COLO829 (cell line): ENCODE results near the gene RNF144A.
A peak's percentile ranks its signal among the peaks of the same experiment; 100 is the strongest.

Experiments
- DNase-seq: peaks from one replicate; pipeline ENCODE4 v3.0.0; 2012; ENCODE audit warnings: low spot score

The RNF144A gene

DNA sequence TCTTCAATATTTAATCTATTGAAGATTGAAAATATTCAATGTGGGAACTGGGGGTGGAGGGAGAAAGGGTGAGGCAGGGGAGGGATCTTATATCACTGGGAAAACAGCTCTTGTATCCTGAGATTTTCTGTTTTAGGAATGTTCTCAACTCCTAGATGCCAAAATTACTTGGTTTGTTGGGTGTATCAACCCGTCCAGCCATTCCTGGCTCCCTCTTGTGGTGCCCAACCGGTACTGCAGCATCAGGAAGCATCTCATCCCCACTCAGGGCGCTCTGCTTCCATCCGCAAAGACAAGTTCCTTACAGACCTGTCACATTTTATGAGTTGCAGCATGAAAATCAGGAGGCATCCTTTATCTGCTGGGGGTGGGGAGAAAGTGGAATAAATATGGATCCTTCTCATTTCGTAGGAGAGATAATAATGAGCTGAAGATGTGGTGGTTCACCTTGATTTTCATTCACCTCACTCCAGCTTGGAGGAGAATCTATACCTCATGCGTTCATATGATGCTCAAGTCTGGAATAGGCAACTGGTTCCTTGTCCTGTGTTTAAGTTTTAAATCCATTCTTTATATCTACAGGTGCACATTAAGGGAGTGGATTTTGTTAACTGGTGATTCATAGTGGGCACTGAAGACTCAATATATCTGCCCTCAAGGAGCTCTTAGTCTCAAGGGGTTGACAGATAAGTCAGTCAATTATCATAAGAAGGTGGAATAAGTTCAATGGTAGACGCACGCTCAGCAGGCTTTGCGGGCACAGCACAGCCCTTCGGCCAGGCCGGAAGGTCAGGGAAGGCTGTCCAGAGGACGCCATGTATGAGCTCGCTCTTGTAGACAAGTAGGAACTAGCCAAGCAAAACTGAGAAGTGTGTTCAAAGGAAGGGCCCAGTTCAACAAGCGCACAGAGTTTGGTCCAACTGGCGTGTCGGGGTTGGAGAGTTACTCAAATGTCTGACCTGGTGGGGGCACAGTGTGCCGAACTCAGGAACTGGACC, 127.3 kb downstream of the RNF144A start:
- peak; percentile 89 for DNase-seq

DNA sequence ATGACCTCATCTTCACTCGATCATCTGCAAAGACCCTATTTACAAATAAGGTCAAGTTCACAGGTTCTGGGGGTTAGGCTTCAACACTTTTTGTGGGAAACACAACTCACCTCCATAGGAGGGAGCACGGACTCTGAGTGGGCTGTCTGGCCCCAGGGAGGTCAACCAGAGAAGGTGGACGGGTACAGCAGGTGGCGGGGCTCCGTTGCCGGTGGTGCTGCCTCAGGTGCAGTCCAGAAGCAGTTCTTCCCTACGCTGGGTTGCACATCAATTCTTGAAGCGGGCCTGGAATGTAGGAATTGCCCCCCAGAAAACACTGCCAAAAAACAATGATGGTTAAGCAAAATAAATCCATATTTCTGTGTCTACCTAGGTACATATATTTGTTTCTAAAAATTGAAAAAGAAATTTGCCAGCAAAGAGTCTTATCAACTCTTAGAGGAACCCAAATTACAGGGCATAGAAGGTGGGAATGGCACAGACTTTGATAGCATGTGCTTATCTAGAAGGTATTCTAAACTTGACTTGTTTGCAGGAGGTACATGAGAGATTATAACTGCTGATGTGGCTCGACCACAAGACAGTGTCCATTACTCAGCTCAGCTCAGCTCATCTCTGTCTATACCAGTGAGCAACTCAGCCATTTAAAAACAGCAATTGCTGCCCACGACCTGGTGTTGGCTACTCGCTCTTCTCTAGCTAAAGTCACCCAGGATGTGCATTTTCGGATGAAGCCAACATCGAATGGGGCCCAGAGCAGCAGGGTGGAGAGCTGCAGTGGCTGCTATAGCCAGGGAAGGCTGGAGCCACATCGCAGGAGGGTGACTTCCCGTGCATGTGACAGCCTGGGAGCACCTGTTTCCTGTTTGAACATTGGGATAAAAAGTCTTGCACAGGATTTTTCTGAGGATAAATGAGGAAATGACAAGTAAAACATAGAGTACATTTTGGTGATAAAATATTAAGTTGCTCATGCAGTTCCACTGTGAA, 128.7 kb downstream of the RNF144A start:
- DNase-seq, result no peak

DNA sequence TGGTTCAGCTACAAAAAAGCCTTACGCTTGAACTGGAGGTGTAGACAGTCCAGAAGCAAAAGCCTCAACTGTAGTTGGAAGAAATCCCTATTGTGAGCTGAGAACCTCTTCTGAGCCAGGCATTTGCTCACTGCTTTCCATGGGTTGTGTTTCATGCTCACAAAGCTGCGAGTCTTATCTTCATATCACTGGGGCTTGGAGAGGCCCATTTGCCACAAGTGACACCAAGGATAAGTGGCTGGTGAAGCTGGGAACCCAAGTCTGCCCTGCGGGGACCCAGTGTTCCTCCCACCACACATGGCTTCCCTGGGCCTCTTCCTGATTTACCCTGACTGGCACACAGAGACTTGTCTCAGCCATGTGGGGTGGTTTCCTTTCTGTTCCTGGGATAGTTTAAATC, 130.4 kb downstream of the RNF144A start:
- DNase-seq, result no peak

DNA sequence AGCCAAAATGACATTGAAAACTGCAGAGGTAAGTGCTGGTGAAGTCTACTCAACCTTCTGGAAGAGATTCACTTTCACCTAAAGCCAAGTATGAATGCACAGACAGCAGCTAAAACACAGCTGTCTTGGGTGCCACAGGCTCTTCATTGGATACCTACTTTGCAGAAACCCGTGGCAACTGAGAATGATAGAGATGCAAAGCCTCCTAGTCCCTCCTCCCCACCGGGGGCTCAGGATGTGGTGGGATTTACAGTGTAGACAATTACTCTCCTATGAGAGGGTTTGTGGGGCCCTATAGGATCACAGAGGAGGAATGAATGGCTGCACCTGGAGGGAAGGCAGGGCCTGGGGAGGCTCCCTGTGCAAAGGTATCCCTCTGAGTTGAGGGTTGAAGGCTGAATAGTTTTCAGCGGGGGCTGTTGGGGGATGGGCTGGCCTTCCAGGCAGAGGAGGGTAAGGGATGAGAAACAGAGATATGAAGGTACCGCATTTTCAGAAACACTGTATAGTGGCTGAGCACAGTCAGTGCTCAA, 131.6 kb downstream of the RNF144A start:
- DNase-seq, result no peak

GRCh38 chr2:7052404-7052803, 135.2 kb downstream of the RNF144A start:
- no peak for DNase-seq

DNA sequence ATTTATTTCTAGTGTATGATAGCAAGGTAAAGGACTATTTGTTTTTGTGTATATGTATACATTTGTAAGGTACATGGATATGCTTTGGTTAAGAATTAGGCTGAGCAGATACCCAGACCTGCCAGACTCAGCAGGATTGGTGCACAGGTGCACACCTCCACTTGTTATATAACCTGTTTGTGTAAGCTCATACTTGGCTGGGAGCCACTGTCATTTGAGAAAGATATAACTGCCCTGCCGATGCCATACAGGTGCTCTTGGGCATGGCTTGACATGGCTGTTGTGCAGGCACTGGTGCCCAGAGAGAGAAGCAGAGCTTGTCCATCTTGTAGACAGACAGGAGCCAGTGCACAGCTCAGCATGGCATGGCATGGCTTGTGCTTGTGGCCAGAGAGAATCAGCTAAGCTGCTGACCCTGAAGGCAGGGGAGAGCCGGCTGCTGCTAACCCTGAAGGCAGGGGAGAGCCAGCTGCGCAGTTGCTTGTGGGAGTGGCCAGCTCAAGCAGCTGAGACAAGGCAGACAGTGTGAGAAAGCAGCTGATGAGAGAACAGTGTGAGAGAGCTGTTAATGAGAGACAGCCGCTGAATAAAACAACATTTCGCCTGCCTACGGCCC, 136.5 kb downstream of the RNF144A start:
- no peak for DNase-seq

- DNase-seq, result no peak
These were observed 140.7 kb downstream of the RNF144A start for GRCh38 chr2:7057865-7058400.

DNA sequence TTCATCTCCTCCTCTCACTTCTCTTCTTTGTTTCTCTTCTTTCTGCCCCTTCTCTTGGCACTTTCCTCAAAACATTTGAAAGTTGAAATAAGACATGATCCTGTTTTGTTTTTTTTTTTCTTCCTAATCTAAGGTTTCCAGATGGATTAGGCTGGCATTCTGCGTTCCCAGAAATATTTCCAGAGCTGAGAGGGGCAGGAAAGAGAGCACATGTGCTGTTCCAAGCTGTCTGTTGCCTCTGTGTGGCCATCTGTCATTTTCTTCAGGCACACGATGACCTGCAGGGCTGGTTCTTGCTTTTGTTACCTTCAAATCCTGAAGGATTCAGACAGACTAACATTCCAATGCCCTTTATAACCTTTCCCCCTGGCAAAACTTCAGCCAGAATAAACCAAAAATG, 142.9 kb downstream of the RNF144A start:
- no peak for DNase-seq

DNA sequence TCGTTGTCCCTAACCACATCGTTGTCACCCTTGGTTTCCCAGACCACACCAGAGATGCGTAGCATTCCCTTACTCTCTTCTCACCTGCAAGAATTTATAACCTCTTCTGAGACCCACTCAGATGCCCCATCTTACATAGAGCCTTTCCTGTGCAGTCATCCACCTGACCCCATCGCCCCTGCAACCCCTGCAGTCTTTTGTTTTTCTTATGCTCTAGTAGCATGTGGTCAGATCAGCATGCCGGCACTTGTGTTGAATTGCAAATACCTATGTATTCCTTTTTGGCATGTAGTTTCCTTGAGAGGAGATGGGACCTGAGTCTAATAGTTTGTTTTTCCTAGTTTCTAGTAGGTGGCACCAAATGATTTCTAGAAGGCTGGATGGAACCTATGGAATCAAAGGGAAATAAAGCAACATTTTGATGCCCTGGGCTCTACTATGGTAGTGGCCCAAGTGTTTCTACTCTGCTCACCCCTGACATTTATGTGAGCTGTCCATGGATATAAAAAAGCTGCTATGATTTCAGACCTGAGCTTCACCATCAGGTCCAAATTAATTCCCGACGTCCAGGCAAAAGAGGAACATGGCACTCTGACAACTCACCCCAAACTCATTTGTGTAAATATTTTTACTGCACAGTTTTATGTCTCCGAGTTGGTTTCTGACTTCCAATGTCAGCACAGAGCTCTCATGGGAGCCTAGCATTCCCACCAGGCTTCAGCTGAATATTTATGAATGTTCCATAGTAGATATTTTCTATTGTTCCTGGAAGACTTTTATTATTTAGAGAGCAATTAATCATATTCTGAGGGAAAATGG, 143.6 kb downstream of the RNF144A start:
- no peak for DNase-seq

- no peak for DNase-seq
These were observed 144.2 kb downstream of the RNF144A start for GRCh38 chr2:7061450-7061789.

DNA sequence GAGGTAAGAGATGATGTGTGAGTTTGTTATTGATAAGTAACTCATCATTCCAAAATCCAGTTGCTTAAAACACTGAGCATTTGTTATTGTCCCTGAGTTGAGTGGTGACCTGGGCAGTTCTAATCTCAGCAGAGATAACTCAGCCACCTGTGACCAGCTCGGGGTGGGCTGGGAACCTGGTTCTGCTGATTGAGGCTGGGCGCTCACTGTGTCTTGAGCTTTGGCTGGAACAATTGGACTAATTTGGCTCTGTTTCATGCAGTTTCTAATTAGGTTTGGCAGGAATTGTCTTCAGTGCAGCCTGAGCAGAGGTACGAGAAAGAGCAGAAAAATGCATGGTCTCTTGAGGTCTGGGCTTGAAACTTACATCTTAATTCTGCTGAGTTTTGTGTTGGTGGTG, 144.7 kb downstream of the RNF144A start:
- DNase-seq, result no peak

DNA sequence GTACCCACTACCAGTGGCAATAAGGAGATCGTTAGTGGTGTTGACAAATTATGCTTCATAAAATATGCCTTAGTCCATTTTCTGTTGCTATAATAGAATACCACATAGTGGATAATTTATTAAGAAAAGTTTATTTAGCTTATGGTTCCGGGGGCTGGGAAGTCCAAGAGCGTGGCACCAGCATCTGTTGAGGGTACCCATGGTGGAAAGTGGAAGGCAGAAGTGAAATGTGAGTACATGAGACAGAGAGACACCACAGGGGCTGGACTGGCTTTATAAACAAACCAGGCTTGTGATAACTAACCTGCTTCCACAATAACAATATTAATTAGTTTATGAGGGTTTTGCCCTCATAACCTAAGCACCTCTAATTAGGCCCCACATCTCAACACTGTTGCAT, 146.6 kb downstream of the RNF144A start:
- DNase-seq, result no peak

DNA sequence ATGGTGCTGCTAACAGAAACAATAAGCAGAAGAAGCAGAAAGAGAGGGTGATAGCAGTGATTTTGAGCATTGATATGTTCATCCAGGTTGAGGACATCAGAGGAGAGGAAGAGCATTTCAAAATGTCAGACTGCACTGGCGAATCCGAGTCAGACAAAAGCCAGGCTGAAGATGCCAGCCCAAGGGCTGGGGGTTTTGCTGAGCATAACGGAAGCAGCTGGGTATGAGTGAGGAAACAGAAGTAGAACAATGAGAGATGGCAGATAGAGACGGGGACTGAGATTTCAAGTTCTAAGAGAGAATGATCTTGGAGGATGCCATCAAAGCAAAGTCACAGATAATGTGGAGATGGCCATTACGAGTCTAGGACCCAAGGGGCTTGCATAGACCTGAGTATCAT, 151.2 kb downstream of the RNF144A start:
- DNase-seq, result no peak

DNA sequence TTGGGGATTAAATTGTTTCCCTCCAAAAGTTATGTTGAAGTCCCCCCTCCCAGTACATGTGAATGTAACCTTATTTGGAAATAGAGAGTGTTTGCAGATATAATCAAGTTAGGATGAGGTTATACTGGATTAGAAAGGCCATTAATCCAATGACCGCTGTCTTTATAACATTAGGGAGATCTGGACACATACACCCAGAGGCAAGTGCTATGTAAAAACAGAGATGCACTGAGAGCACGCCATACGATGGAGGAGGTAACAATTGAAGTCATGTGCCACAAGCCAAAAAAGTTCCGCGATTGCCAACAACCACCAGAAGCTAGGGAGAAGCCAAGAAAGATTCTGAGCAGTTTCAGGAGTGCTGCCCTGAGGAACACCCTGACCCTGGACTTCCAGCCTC, 153.3 kb downstream of the RNF144A start:
- no peak for DNase-seq

DNA sequence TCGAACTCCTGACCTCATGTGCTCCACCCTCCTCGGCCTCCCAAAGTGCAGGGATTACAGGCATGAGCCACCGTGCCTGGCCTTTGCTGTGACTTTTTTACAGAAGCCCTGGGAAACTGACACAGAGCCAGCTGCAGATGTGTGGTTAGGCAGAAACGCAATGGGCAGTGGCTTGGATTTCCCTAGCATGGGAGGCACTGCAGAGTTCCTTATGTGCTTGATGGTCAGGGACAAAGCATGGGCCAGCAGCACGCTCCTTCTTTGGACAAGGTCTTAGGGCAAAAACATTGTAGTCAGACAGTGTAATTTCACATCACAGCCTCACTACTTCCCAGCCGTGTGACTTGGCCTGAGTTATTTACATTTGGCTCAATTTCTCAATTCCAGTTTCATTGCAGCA, 153.9 kb downstream of the RNF144A start:
- no peak for DNase-seq

GRCh38 chr2:7071916-7072556, 154.8 kb downstream of the RNF144A start:
- DNase-seq, result no peak

GRCh38 chr2:7073901-7074300, 156.7 kb downstream of the RNF144A start:
- no peak for DNase-seq

DNA sequence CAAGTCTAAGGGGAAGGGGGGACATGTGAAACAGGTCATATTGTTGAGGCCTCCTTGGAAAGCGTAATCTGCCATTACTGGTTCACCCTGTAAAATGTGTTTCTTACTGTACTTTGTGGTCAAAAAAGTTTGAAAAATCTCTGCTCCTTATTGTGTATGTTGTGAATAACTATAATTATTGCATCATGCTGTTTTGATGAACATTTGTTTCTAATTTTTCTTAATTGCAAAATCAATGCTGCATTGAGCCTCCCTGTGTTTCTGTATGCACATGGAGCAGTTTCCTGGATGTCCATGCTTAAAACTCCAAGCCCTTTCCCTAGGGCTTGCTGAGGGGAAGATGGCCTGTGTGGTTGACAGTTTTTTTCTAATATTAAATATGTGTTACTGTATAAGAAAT, 158.6 kb downstream of the RNF144A start:
- DNase-seq, result no peak

- DNase-seq, result no peak
These were observed 160.6 kb downstream of the RNF144A start for GRCh38 chr2:7077660-7078267.
